WTC11 (cell line): ENCODE data around the gene SLC29A1. TPM values are rescaled to one million over a fixed set of nuclear protein-coding genes. Genes with fewer than 3 reads are reported as not detected.

Source experiments
- ATAC-seq: fragments of 200-7000 bp; cut with Tn5 transposase; 2 replicates; pipeline ENCODE4 v1.10.0; 2021; ENCODE audit warnings: mild to moderate bottlenecking, moderate library complexity
- CTCF ChIA-PET: fragments of 300-600 bp; sonication (Branson Sonifier 250); formaldehyde crosslinking; loops from one replicate; lab custom pipeline; 2021; ENCODE audit warnings: antibody characterized with exemption; lab: Charles Lee
- POLR2A ChIA-PET: fragments of 350-600 bp; sonication (Branson Sonifier 250); formaldehyde crosslinking; loops from one replicate; lab custom pipeline; 2021; ENCODE audit warnings: antibody characterized with exemption; lab: Charles Lee
- DNase-seq: peaks from one replicate; pipeline ENCODE4 v3.0.0; 2021; ENCODE audit warnings: low spot score
- H3K27ac Mint-ChIP-seq: 2 replicates; pipeline ENCODE4 v1.8.0; 2021; ENCODE audit warnings: mixed read lengths
- H3K27me3 Mint-ChIP-seq: 2 replicates; pipeline ENCODE4 v1.8.0; 2021; ENCODE audit warnings: low read depth, mild to moderate bottlenecking, moderate library complexity, mixed read lengths
- H3K36me3 Mint-ChIP-seq: 2 replicates; pipeline ENCODE4 v1.8.0; 2021; ENCODE audit warnings: mixed read lengths
- H3K4me1 Mint-ChIP-seq: 2 replicates; pipeline ENCODE4 v1.8.0; 2022; ENCODE audit warnings: mixed read lengths
- H3K4me3 Mint-ChIP-seq: 2 replicates; pipeline ENCODE4 v1.8.0; 2021; ENCODE audit warnings: mild to moderate bottlenecking, moderate library complexity, mixed read lengths
- H3K9me3 Mint-ChIP-seq: 2 replicates; pipeline ENCODE4 v1.8.0; 2021; ENCODE audit warnings: mixed read lengths
- ARID4B ChIP-seq: sonication (generic); formaldehyde crosslinking; IDR thresholded peaks from 2 replicates; pipeline ENCODE4 v1.8.0; 2023; ENCODE audit warnings: missing genetic modification reagents, mild to moderate bottlenecking, borderline replicate concordance
- ATF2 ChIP-seq: sonication (generic); formaldehyde crosslinking; IDR thresholded peaks from 2 replicates; pipeline ENCODE4 v1.8.1; 2022; ENCODE audit warnings: low read depth, missing genetic modification reagents, borderline replicate concordance
- CDX4 ChIP-seq: fragments of 250-450 bp; sonication (Bioruptor Pico); IDR thresholded peaks from 2 replicates; pipeline ENCODE4 v1.9.0; 2021; ENCODE audit warnings: moderate library complexity, mild to moderate bottlenecking, inconsistent platforms, borderline replicate concordance
- EMX1 ChIP-seq: fragments of 250-450 bp; sonication (Bioruptor Pico); IDR thresholded peaks from 2 replicates; pipeline ENCODE4 v1.8.0; 2021; ENCODE audit warnings: mild to moderate bottlenecking
- ESRRA ChIP-seq: sonication (generic); formaldehyde crosslinking; IDR thresholded peaks from 2 replicates; pipeline ENCODE4 v1.8.1; 2022; ENCODE audit warnings: mild to moderate bottlenecking, missing genetic modification reagents, borderline replicate concordance
- FOXJ3 ChIP-seq: sonication (generic); formaldehyde crosslinking; IDR thresholded peaks from 2 replicates; pipeline ENCODE4 v1.9.0; 2021; ENCODE audit warnings: missing genetic modification reagents, mild to moderate bottlenecking, borderline replicate concordance
- FOXP1 ChIP-seq: sonication (generic); formaldehyde crosslinking; IDR thresholded peaks from 2 replicates; pipeline ENCODE4 v1.8.0; 2022; ENCODE audit warnings: missing genetic modification reagents, mild to moderate bottlenecking, moderate library complexity, borderline replicate concordance
- GABPB1 ChIP-seq: sonication (generic); formaldehyde crosslinking; IDR thresholded peaks from 2 replicates; pipeline ENCODE4 v1.8.1; 2023; ENCODE audit warnings: mild to moderate bottlenecking, missing genetic modification reagents
- GRHL2 ChIP-seq: fragments of 250-450 bp; sonication (Bioruptor Pico); IDR thresholded peaks from 2 replicates; pipeline ENCODE4 v1.8.0; 2022; ENCODE audit warnings: mild to moderate bottlenecking, moderate library complexity; ENCODE audit not compliant: insufficient replicate concordance, severe bottlenecking
- MAX ChIP-seq: sonication (generic); formaldehyde crosslinking; IDR thresholded peaks from 2 replicates; pipeline ENCODE4 v1.8.0; 2022; ENCODE audit warnings: mild to moderate bottlenecking, missing genetic modification reagents
- MXD4 ChIP-seq: fragments of 250-450 bp; sonication (Bioruptor Pico); IDR thresholded peaks from 2 replicates; pipeline ENCODE4 v1.8.0; 2021; ENCODE audit warnings: mild to moderate bottlenecking, moderate library complexity, borderline replicate concordance
- NR2C2 ChIP-seq: sonication (generic); formaldehyde crosslinking; IDR thresholded peaks from 2 replicates; pipeline ENCODE4 v1.8.0; 2022; ENCODE audit warnings: mild to moderate bottlenecking, missing genetic modification reagents
- OVOL2 ChIP-seq: fragments of 250-450 bp; sonication (Bioruptor Pico); IDR thresholded peaks from 2 replicates; pipeline ENCODE4 v1.9.0; 2021; ENCODE audit warnings: mild to moderate bottlenecking, borderline replicate concordance
- PRDM15 ChIP-seq: sonication (generic); formaldehyde crosslinking; IDR thresholded peaks from 2 replicates; pipeline ENCODE4 v1.8.0; 2022; ENCODE audit warnings: missing genetic modification reagents
- RELA ChIP-seq: sonication (generic); formaldehyde crosslinking; IDR thresholded peaks from 2 replicates; pipeline ENCODE4 v1.8.1; 2022; ENCODE audit warnings: missing genetic modification reagents, mild to moderate bottlenecking, borderline replicate concordance
- SMAD3 ChIP-seq: sonication (generic); formaldehyde crosslinking; IDR thresholded peaks from 2 replicates; pipeline ENCODE4 v1.8.0; 2022; ENCODE audit warnings: missing genetic modification reagents, mild to moderate bottlenecking, borderline replicate concordance
- SOX15 ChIP-seq: fragments of 250-450 bp; sonication (Bioruptor Pico); IDR thresholded peaks from 2 replicates; pipeline ENCODE4 v1.9.0; 2021; ENCODE audit warnings: mild to moderate bottlenecking
- TCF7 ChIP-seq: sonication (generic); formaldehyde crosslinking; IDR thresholded peaks from 2 replicates; pipeline ENCODE4 v1.8.0; 2022; ENCODE audit warnings: mild to moderate bottlenecking, low read depth, missing genetic modification reagents, moderate library complexity
- ZNF232 ChIP-seq: sonication (generic); formaldehyde crosslinking; IDR thresholded peaks from 2 replicates; pipeline ENCODE4 v1.8.0; 2022; ENCODE audit warnings: mild to moderate bottlenecking, missing genetic modification reagents
- ZNF317 ChIP-seq: sonication (generic); formaldehyde crosslinking; IDR thresholded peaks from 2 replicates; pipeline ENCODE4 v1.8.1; 2023; ENCODE audit warnings: low read depth, mild to moderate bottlenecking, moderate library complexity, missing genetic modification reagents, borderline replicate concordance
- total RNA-seq: library from RNA; stranded (reverse); gene quantifications from 3 replicates; pipeline ENCODE4 v1.2.3, GENCODE V29; 2021
- TF ChIP-seq, protein P1 (sequence below): sonication (generic); formaldehyde crosslinking; IDR thresholded peaks from 2 replicates; pipeline ENCODE4 v1.8.1; 2022; ENCODE audit warnings: mild to moderate bottlenecking, missing genetic modification reagents, moderate library complexity, borderline replicate concordance

SLC29A1 gene
- total RNA-seq, 1 experiment from 2014 or later: 139 TPM

- no peak for ATAC-seq
- peaks cover 8% of the 10 kb centered on the region for H3K27me3 Mint-ChIP-seq
- H3K4me1 Mint-ChIP-seq: peaks cover 33% of the 10 kb centered on the region
- no peaks in the 10 kb centered on the region for H3K36me3 Mint-ChIP-seq
- H3K9me3 Mint-ChIP-seq: no peaks in the 10 kb centered on the region
- POLR2A ChIA-PET: interaction anchor here (1.3 to 1.9 kb wide), 2 partner anchors 36 to 64 kb away, joined by 4 to 5 read pairs; partner anchors contain the start of gene HSP90AB1
- TF ChIP-seq GABPB1 (CRISPR knock-in tag) (no peak), FOXP1 (no peak), RELA (CRISPR knock-in tag) (no peak), OVOL2 (no peak), MAX (no peak), ZNF232 (CRISPR knock-in tag) (no peak), NR2C2 (CRISPR knock-in tag) (no peak), ATF2 (CRISPR knock-in tag) (no peak), ESRRA (no peak), MXD4 (CRISPR knock-in tag) (no peak), EMX1 (CRISPR knock-in tag) (no peak), ARID4B (CRISPR knock-in tag) (no peak)
- H3K4me3 Mint-ChIP-seq: no peak overlapping the region
- CTCF ChIA-PET: interaction anchor here (2.3 to 4.4 kb wide), 3 partner anchors 10 to 52 kb away, joined by 7 to 28 read pairs (median 9); partner anchors contain the start of gene SLC29A1
- no peak overlapping the region for H3K27ac Mint-ChIP-seq
- DNase-seq: no peak
Measured at GRCh38 chr6:44182911-44183390, 40.4 kb upstream of the SLC29A1 start.

- POLR2A ChIA-PET: interaction anchor here (0.5 to 1.9 kb wide), 3 partner anchors 28 to 63 kb away, joined by 3 to 5 read pairs (median 4); partner anchors contain the start of gene HSP90AB1
- DNase-seq: no peak
- TF ChIP-seq PRDM15 (CRISPR knock-in tag) (no peak), FOXJ3 (CRISPR knock-in tag) (no peak), CDX4 (CRISPR knock-in tag) (no peak), ESRRA (no peak), EMX1 (CRISPR knock-in tag) (no peak), ATF2 (CRISPR knock-in tag) (no peak), GRHL2 (CRISPR knock-in tag) (no peak), SMAD3 (CRISPR knock-in tag) (no peak), TCF7 (CRISPR knock-in tag) (no peak), GABPB1 (CRISPR knock-in tag) (no peak), SOX15 (CRISPR knock-in tag) (no peak), ZNF317 (CRISPR knock-in tag) (no peak)
- TF ChIP-seq, protein P1, sequence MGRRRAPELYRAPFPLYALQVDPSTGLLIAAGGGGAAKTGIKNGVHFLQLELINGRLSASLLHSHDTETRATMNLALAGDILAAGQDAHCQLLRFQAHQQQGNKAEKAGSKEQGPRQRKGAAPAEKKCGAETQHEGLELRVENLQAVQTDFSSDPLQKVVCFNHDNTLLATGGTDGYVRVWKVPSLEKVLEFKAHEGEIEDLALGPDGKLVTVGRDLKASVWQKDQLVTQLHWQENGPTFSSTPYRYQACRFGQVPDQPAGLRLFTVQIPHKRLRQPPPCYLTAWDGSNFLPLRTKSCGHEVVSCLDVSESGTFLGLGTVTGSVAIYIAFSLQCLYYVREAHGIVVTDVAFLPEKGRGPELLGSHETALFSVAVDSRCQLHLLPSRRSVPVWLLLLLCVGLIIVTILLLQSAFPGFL (CRISPR knock-in tag): no peak
Measured at GRCh38 chr6:44183783-44184182, 39.6 kb upstream of the SLC29A1 start.

More at GRCh38 chr6:44183783-44184182, 39.6 kb upstream of the SLC29A1 start:
- no peak overlapping the region for H3K27ac Mint-ChIP-seq
- ATAC-seq: peak; percentile 53
- no peak overlapping the region for H3K4me3 Mint-ChIP-seq
- no peaks in the 10 kb centered on the region for H3K36me3 Mint-ChIP-seq
- CTCF ChIA-PET: interaction anchor here (0.9 to 4.4 kb wide), 5 partner anchors 11 to 87 kb away, joined by 3 to 28 read pairs (median 7); partner anchors contain the start of gene SLC29A1
- peaks cover 8% of the 10 kb centered on the region for H3K27me3 Mint-ChIP-seq
- peaks cover 33% of the 10 kb centered on the region for H3K4me1 Mint-ChIP-seq
- no peaks in the 10 kb centered on the region for H3K9me3 Mint-ChIP-seq
